D341Med (cell line): ENCODE data around the gene MAPT.
"Not testable (repeated sequence)": the region's sequence is repeated elsewhere in the genome, so short reads cannot be mapped to it uniquely, and the experiment has no call there.

ENCODE experiments used
- DNase-seq: peaks from one replicate; pipeline ENCODE4 v3.0.0; 2012; ENCODE audit warnings: low spot score

The MAPT gene

GRCh38 chr17:45900723-45901415 lies 6.5 kb downstream of the MAPT start:
- no peak for DNase-seq

GRCh38 chr17:45902892-45903346 lies 8.6 kb downstream of the MAPT start:
- DNase-seq = no peak

GRCh38 chr17:45904866-45905265 lies 10.5 kb downstream of the MAPT start:
- DNase-seq = peak; percentile 80

GRCh38 chr17:45905814-45906213 lies 11.5 kb downstream of the MAPT start:
- no peak for DNase-seq

GRCh38 chr17:45906237-45906636 lies 11.9 kb downstream of the MAPT start:
- DNase-seq = no peak

GRCh38 chr17:45906927-45907622 lies 12.7 kb downstream of the MAPT start:
- no peak for DNase-seq

GRCh38 chr17:45907750-45908395 lies 13.5 kb downstream of the MAPT start:
- DNase-seq = peak; percentile 60

- DNase-seq = no peak
Measured at GRCh38 chr17:45908460-45908859, 14.1 kb downstream of the MAPT start.

- no peak for DNase-seq
Measured at GRCh38 chr17:45908935-45909334, 14.6 kb downstream of the MAPT start.

GRCh38 chr17:45910667-45911066 lies 16.3 kb downstream of the MAPT start:
- no peak for DNase-seq

- no peak for DNase-seq
Measured at GRCh38 chr17:45912319-45912718, 18.0 kb downstream of the MAPT start.

- not testable (repeated sequence) for DNase-seq
Measured at GRCh38 chr17:45913030-45913429, 18.7 kb downstream of the MAPT start.

GRCh38 chr17:45914047-45914717 lies 19.8 kb downstream of the MAPT start:
- no peak for DNase-seq

- no peak for DNase-seq
Measured at GRCh38 chr17:45915263-45915662, 20.9 kb downstream of the MAPT start.

- DNase-seq = no peak
Measured at GRCh38 chr17:45917081-45917480, 22.7 kb downstream of the MAPT start.

GRCh38 chr17:45918241-45918745 lies 23.9 kb downstream of the MAPT start:
- no peak for DNase-seq

GRCh38 chr17:45919136-45919535 lies 24.8 kb downstream of the MAPT start:
- DNase-seq = no peak

- no peak for DNase-seq
Measured at GRCh38 chr17:45920083-45920482, 25.7 kb downstream of the MAPT start.

GRCh38 chr17:45923511-45924268 lies 29.3 kb downstream of the MAPT start:
- no peak for DNase-seq

GRCh38 chr17:45924332-45924820 lies 30.0 kb downstream of the MAPT start:
- DNase-seq = no peak

- no peak for DNase-seq
Measured at GRCh38 chr17:45925311-45925710, 31.0 kb downstream of the MAPT start.
